Measurements from ENCODE around the gene COMMD10. TPM values are rescaled to one million over a fixed set of nuclear protein-coding genes. Genes with fewer than 3 reads are reported as not detected.

COMMD10 gene
- total RNA-seq, 6 experiments from 2014 or later = 19.0 to 25.0 (median 22.0) TPM

- Mint-ChIP-seq H3K9me3 (no peaks in the 10 kb centered on the region), H3K4me3 (no peak overlapping the region), H3K36me3 (ENCODE audit: low read depth) (peaks cover 1% of the 10 kb centered on the region; the same call in 1 of the 2 replicates), H3K27ac (no peak overlapping the region), H3K27me3 (ENCODE audit: insufficient read depth) (0 out of 2 replicates have a peak, but pooled peaks cover 2% of the 10 kb centered on the region), H3K4me1 (ENCODE audit: low read depth) (peaks cover 24% of the 10 kb centered on the region)
- DNase-seq = no peak
- TF ChIP-seq CTCF (IDR thresholded peaks at IDR 0.05) = no peak
These were observed 46.2 kb downstream of the COMMD10 start for GRCh38 chr5:116130976-116131375.

- peaks cover 2% of the 10 kb centered on the region; the same call in 1 of the 2 replicates for H3K27me3 Mint-ChIP-seq (ENCODE audit: insufficient read depth)
- no peak for DNase-seq
- no peaks in the 10 kb centered on the region for H3K36me3 Mint-ChIP-seq (ENCODE audit: low read depth)
- H3K27ac Mint-ChIP-seq = no peak overlapping the region
- TF ChIP-seq CTCF (IDR thresholded peaks at IDR 0.05) = no peak
- H3K4me1 Mint-ChIP-seq (ENCODE audit: low read depth) = peaks cover 24% of the 10 kb centered on the region
- H3K4me3 Mint-ChIP-seq = no peak overlapping the region
- no peaks in the 10 kb centered on the region for H3K9me3 Mint-ChIP-seq
These were observed 48.5 kb downstream of the COMMD10 start for GRCh38 chr5:116133281-116133680.

GRCh38 chr5:116135344-116135743, 50.5 kb downstream of the COMMD10 start:
- Mint-ChIP-seq H3K36me3 (ENCODE audit: low read depth) (no peaks in the 10 kb centered on the region), H3K9me3 (no peaks in the 10 kb centered on the region), H3K27ac (no peak overlapping the region), H3K4me3 (no peak overlapping the region), H3K4me1 (ENCODE audit: low read depth) (peaks cover 17% of the 10 kb centered on the region), H3K27me3 (ENCODE audit: insufficient read depth) (peaks cover 2% of the 10 kb centered on the region; the same call in 1 of the 2 replicates)
- DNase-seq = no peak
- TF ChIP-seq CTCF (IDR thresholded peaks at IDR 0.05) = no peak

- no peaks in the 10 kb centered on the region for H3K4me1 Mint-ChIP-seq (ENCODE audit: low read depth)
- no peaks in the 10 kb centered on the region for H3K36me3 Mint-ChIP-seq (ENCODE audit: low read depth)
- peak; percentile 90 for TF ChIP-seq CTCF (IDR thresholded peaks at IDR 0.05)
- no peak overlapping the region for H3K4me3 Mint-ChIP-seq
- no peak overlapping the region for H3K27ac Mint-ChIP-seq
- DNase-seq = peak; percentile 57
- H3K9me3 Mint-ChIP-seq = no peaks in the 10 kb centered on the region
- no peaks in the 10 kb centered on the region; the same call in 1 of the 2 replicates for H3K27me3 Mint-ChIP-seq (ENCODE audit: insufficient read depth)
These were observed 52.9 kb downstream of the COMMD10 start for GRCh38 chr5:116137544-116138378.

GRCh38 chr5:116142495-116142894, 57.7 kb downstream of the COMMD10 start:
- Mint-ChIP-seq H3K9me3 (no peaks in the 10 kb centered on the region), H3K4me1 (ENCODE audit: low read depth) (no peaks in the 10 kb centered on the region), H3K4me3 (no peak overlapping the region), H3K36me3 (ENCODE audit: low read depth) (no peaks in the 10 kb centered on the region), H3K27ac (no peak overlapping the region), H3K27me3 (ENCODE audit: insufficient read depth) (no peaks in the 10 kb centered on the region)
- TF ChIP-seq CTCF (IDR thresholded peaks at IDR 0.05) = peak; percentile 69
- no peak for DNase-seq

Data from HFFc6 (cell line).